HepG2 (cell line): Measurements from ENCODE around the gene MICAL1. TPM values are rescaled to one million over a fixed set of nuclear protein-coding genes. Genes with fewer than 3 reads are reported as not detected.

ENCODE experiments used
- ETV5 ChIP-seq: IDR thresholded peaks from 2 replicates; pipeline ENCODE4 v1.6.1; 2018; ENCODE audit warnings: missing biosample characterization, missing genetic modification reagents, inconsistent platforms, borderline replicate concordance
- FOXP1 ChIP-seq, 2 experiments: fragments of 450-650 bp in 1 of 2; IDR thresholded peaks; 2 replicates each; pipeline ENCODE4 v1.6.1; 2017 to 2018; ENCODE audit warnings: antibody characterized with exemption in 1 of 2
- HCFC1 ChIP-seq: fragments of 150-350 bp; IDR thresholded peaks from 2 replicates; pipeline ENCODE4 v1.6.1; 2014; ENCODE audit warnings: low read depth, low read length
- MTF2 ChIP-seq: sonication (generic); formaldehyde crosslinking; IDR thresholded peaks from 2 replicates; pipeline ENCODE4 v1.5.0; 2020; ENCODE audit warnings: missing genetic modification reagents, borderline replicate concordance
- NR1H2 ChIP-seq: sonication (generic); formaldehyde crosslinking; IDR thresholded peaks from 2 replicates; pipeline ENCODE4 v1.8.1; 2022; ENCODE audit warnings: low read depth, missing genetic modification reagents, borderline replicate concordance
- PHF8 ChIP-seq: sonication (generic); formaldehyde crosslinking; IDR thresholded peaks from 2 replicates; pipeline ENCODE4 v1.5.0; 2020; ENCODE audit warnings: missing genetic modification reagents
- SATB2 ChIP-seq: sonication (generic); formaldehyde crosslinking; IDR thresholded peaks from 2 replicates; pipeline ENCODE4 v1.5.0; 2020; ENCODE audit warnings: missing genetic modification reagents
- ZKSCAN5 ChIP-seq: sonication (generic); formaldehyde crosslinking; IDR thresholded peaks from 2 replicates; pipeline ENCODE4 v1.5.1; 2020; ENCODE audit warnings: mild to moderate bottlenecking, missing genetic modification reagents
- ZNF329 ChIP-seq: sonication (generic); formaldehyde crosslinking; IDR thresholded peaks from 2 replicates; pipeline ENCODE4 v1.9.0; 2021; ENCODE audit warnings: low read depth, mild to moderate bottlenecking, missing genetic modification reagents
- ZNF501 ChIP-seq: sonication (generic); formaldehyde crosslinking; IDR thresholded peaks from 2 replicates; pipeline ENCODE4 v1.5.1; 2020; ENCODE audit warnings: mild to moderate bottlenecking, moderate library complexity, missing genetic modification reagents
- ZNF547 ChIP-seq: sonication (generic); formaldehyde crosslinking; IDR thresholded peaks from 2 replicates; pipeline ENCODE4 v1.5.1; 2020; ENCODE audit warnings: mild to moderate bottlenecking, missing genetic modification reagents
- ZNF562 ChIP-seq: sonication (generic); formaldehyde crosslinking; IDR thresholded peaks from 2 replicates; pipeline ENCODE4 v1.8.0; 2022; ENCODE audit warnings: missing genetic modification reagents, borderline replicate concordance
- ZNF572 ChIP-seq: sonication (generic); formaldehyde crosslinking; IDR thresholded peaks from 2 replicates; pipeline ENCODE4 v1.5.1; 2020; ENCODE audit warnings: mild to moderate bottlenecking, missing genetic modification reagents
- polyA plus RNA-seq, 8 experiments: library from polyadenylated mRNA; depleted of rRNA in 3 of 8; stranded (reverse) in 7 of 8; unstranded in 1 of 8; fragments of >200 nt; fragmentation: Illumina TruSeq in 4 of 8; extraction: Trizol in 4 of 8; gene quantifications; 2 replicates each; pipeline versions ENCODE4 v1.2.1 to v1.2.3, GENCODE V29; 2011 to 2016; ENCODE audit warnings: low read depth in 4 of 8, missing spikeins in 1 of 8, mixed read lengths in 1 of 8; ENCODE audit not compliant: insufficient read depth in 1 of 8
- total RNA-seq, 5 experiments: library from RNA; depleted of rRNA; stranded (reverse); fragments of >200 nt; fragmentation: Illumina TruSeq; extraction: Trizol; gene quantifications; 2 replicates each; pipeline ENCODE4 v1.2.3, GENCODE V29; 2016; ENCODE audit warnings: low read depth in 1 of 5
- TF ChIP-seq, protein P1 (sequence below): sonication (generic); formaldehyde crosslinking; IDR thresholded peaks from 2 replicates; pipeline ENCODE4 v1.4.0; 2020; ENCODE audit warnings: mild to moderate bottlenecking, missing genetic modification reagents
- TF ChIP-seq, protein P2 (sequence below): sonication (generic); formaldehyde crosslinking; IDR thresholded peaks from 2 replicates; pipeline ENCODE4 v1.4.0; 2020; ENCODE audit warnings: mild to moderate bottlenecking, missing genetic modification reagents, borderline replicate concordance

MICAL1 gene
- total and polyA plus RNA-seq, 2 of the 13 experiments (the other 11 are each of a cell fraction or from before 2014, with no cell fraction given): 6.9 to 39.0 TPM

DNA sequence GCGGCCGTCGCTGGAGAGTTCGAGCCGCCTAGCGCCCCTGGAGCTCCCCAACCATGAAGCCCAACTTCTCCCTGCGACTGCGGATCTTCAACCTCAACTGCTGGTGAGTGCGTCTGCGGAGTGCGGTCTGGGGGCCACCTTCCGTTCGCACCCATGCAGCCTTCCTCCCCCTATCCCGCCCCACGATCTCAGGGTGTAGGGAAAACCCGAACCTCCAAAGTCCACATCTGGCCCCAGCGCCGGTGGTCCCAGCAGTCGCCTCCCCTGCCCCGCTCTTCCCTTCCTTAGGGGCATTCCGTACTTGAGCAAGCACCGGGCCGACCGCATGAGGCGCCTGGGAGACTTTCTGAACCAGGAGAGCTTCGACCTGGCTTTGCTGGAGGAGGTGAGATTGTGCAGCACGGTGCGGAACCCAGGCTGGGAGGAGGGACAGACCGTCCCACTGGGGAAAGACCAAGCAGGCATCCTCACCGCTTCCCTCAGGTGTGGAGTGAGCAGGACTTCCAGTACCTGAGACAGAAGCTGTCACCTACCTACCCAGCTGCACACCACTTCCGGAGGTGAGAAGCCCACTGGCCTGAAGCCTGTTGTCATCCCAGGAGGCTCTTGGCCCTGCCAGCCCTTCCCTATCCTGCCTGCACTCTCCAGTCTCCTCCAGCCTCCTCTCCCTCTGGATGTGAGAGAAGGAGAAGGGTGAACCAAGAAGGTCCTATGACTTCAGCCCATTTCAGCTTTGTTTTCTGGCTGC is 14.3 kb downstream of the MICAL1 start (continued):
- TF ChIP-seq ZNF329 (CRISPR knock-in tag) (no peak), HCFC1 (no peak), ZNF547 (CRISPR knock-in tag) (peak; percentile 56; the same call in 1 of the 2 replicates), ZNF562 (CRISPR knock-in tag) (no peak), NR1H2 (CRISPR knock-in tag) (no peak), SATB2 (CRISPR knock-in tag) (no peak), FOXP1 (IDR thresholded peaks at IDR 0.05) (no peak), FOXP1 (CRISPR knock-in tag; IDR thresholded peaks at IDR 0.05) (no peak), ZNF572 (peak; percentile 2; the same call in 1 of the 2 replicates), ZKSCAN5 (CRISPR knock-in tag) (peak; percentile 99), PHF8 (CRISPR knock-in tag) (peak; percentile 16; the same call in 1 of the 2 replicates), MTF2 (CRISPR knock-in tag) (no peak), ETV5 (peak; percentile 47), ZNF501 (CRISPR knock-in tag) (peak; percentile 9; the same call in 1 of the 2 replicates)
- TF ChIP-seq, protein P1, sequence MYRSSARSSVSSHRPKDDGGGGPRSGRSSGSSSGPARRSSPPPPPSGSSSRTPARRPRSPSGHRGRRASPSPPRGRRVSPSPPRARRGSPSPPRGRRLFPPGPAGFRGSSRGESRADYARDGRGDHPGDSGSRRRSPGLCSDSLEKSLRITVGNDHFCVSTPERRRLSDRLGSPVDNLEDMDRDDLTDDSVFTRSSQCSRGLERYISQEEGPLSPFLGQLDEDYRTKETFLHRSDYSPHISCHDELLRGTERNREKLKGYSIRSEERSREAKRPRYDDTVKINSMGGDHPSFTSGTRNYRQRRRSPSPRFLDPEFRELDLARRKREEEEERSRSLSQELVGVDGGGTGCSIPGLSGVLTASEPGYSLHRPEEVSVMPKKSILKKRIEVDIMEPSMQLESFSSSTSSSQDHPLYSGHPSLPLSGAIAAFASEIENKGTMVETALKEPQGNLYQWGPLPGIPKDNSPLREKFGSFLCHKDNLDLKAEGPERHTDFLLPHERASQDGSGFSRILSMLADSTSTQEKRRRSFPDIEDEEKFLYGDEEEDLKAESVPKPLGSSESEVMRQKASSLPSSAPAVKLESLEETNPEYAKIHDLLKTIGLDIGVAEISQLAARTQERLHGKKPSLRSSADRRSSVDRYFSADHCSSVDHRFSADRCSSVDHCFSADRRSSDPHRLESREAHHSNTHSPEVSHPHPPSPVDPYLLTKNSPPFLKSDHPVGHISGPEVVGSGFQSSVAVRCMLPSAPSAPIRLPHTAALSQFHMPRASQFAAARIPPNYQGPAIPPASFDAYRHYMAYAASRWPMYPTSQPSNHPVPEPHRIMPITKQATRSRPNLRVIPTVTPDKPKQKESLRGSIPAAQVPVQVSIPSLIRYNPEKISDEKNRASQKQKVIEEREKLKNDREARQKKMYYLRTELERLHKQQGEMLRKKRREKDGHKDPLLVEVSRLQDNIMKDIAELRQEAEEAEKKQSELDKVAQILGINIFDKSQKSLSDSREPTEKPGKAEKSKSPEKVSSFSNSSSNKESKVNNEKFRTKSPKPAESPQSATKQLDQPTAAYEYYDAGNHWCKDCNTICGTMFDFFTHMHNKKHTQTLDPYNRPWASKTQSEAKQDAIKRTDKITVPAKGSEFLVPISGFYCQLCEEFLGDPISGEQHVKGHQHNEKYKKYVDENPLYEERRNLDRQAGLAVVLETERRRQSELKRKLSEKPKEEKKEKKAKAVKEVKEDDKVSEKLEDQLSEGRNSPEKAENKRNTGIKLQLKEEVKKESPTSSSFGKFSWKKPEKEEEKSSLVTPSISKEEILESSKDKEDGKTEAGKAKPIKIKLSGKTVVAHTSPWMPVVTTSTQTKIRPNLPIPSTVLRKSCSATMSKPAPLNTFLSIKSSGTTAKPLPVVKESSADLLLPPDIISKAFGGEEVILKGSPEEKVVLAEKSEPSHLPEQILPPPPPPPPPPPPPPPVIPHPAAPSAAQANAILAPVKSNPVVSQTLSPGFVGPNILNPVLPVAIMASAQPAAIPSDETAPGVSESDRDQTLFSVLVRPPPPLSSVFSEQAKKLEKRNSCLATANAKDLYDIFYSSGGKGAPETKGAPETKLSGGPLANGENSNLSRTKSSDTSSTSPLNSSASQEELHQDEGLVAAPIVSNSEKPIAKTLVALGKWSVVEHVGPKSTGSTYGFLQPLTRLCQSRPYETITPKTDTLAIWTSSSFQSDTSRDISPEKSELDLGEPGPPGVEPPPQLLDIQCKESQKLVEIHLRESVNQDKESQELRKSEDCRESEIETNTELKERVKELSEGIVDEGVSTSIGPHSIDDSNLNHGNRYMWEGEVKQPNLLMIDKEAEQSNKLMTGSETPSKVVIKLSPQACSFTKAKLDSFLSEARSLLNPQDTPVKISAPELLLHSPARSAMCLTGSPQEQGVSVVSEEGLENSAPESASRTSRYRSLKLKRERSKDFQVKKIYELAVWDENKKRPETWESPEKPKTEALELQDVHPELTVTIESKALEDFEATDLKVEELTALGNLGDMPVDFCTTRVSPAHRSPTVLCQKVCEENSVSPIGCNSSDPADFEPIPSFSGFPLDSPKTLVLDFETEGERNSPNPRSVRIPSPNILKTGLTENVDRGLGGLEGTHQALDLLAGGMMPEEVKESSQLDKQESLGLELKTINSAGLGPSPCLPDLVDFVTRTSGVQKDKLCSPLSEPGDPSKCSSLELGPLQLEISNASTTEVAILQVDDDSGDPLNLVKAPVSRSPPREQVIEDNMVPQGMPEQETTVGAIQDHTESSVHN (CRISPR knock-in tag): 0 out of 2 replicates have a peak, but pooled peaks have one; percentile 36
- TF ChIP-seq, protein P2, sequence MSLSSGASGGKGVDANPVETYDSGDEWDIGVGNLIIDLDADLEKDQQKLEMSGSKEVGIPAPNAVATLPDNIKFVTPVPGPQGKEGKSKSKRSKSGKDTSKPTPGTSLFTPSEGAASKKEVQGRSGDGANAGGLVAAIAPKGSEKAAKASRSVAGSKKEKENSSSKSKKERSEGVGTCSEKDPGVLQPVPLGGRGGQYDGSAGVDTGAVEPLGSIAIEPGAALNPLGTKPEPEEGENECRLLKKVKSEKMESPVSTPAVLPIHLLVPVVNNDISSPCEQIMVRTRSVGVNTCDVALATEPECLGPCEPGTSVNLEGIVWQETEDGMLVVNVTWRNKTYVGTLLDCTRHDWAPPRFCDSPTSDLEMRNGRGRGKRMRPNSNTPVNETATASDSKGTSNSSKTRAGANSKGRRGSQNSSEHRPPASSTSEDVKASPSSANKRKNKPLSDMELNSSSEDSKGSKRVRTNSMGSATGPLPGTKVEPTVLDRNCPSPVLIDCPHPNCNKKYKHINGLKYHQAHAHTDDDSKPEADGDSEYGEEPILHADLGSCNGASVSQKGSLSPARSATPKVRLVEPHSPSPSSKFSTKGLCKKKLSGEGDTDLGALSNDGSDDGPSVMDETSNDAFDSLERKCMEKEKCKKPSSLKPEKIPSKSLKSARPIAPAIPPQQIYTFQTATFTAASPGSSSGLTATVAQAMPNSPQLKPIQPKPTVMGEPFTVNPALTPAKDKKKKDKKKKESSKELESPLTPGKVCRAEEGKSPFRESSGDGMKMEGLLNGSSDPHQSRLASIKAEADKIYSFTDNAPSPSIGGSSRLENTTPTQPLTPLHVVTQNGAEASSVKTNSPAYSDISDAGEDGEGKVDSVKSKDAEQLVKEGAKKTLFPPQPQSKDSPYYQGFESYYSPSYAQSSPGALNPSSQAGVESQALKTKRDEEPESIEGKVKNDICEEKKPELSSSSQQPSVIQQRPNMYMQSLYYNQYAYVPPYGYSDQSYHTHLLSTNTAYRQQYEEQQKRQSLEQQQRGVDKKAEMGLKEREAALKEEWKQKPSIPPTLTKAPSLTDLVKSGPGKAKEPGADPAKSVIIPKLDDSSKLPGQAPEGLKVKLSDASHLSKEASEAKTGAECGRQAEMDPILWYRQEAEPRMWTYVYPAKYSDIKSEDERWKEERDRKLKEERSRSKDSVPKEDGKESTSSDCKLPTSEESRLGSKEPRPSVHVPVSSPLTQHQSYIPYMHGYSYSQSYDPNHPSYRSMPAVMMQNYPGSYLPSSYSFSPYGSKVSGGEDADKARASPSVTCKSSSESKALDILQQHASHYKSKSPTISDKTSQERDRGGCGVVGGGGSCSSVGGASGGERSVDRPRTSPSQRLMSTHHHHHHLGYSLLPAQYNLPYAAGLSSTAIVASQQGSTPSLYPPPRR (CRISPR knock-in tag): peak; percentile 59; the same call in 1 of the 2 replicates
